Measurements from ENCODE around the gene LAMB4.

DNA sequence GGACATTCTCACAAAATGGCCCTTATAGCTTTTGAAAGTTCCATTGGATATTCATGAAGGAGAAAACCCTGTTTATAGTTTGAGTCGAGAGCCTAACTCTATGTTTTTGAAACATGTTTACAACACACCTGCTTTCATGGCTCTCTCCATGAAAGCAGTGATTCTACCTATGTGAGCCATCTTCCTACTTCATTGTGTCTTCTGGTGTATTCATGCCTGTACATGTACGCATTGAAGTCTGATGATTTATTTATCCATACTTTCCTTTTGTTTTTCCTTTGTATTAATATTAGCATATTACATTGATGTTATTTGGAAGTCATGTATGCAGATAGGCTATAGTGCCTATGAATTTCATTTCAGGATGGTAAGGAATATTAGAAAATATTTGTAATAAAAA, 58.0 kb downstream of the LAMB4 start:
- no peak for TF ChIP-seq POLR2A (IDR thresholded peaks at IDR 0.05)
- TF ChIP-seq CTCF (IDR thresholded peaks at IDR 0.05), result no peak
